K562 (cell line): ENCODE data around the gene WWOX. TPM values are rescaled to one million over a fixed set of nuclear protein-coding genes. Genes with fewer than 3 reads are reported as not detected.

ENCODE experiments used
- ATAC-seq: fragments of 200-7000 bp; cut with Tn5 transposase; 3 replicates; pipeline ENCODE4 v1.9.1; 2020; ENCODE audit warnings: moderate library complexity
- BruUV-seq: library from RNA; stranded (reverse); fragments of 400-500 nt; replicated peaks from 2 replicates; lab custom pipeline; 2021; lab: Mats Ljungman, UMichigan
- CTCF ChIA-PET: fragments of 300-600 bp; formaldehyde crosslinking; extraction: SDS; loops from one replicate; lab custom pipeline; 2021; ENCODE audit warnings: low intra/inter-chr PET ratio; lab: Yijun Ruan, JAX
- POLR2A ChIA-PET: fragments of 300-600, 350-650 bp; sonication (Branson Sonifier 250); formaldehyde crosslinking; extraction: SDS; loops from one replicate; lab custom pipeline; 2021; ENCODE audit warnings: antibody characterized with exemption, inconsistent platforms; lab: Yijun Ruan, JAX
- DNase-seq, 4 experiments: peaks; one replicate each; pipeline versions ENCODE4 v3.0.0 to v3.0.0-alpha.2; 2011 to 2018; ENCODE audit warnings: low spot score in 3 of 4, mixed read lengths in 3 of 4; ENCODE audit errors: extremely low read depth in 1 of 4
- FAIRE-seq: peaks from 2 replicates; lab custom pipeline; 2011; peaks lifted over from hg19 to GRCh38; lab: Jason Lieb, UNC
- H2AFZ ChIP-seq: 2 replicates; pipeline ENCODE4 v1.6.0; 2011; ENCODE audit warnings: low read depth, low read length, control low read depth, inconsistent platforms
- H3K27ac ChIP-seq: fragments of 200-600 bp; 3 replicates; pipeline ENCODE4 v1.8.0; 2011; ENCODE audit warnings: low read depth, mild to moderate bottlenecking, control low read depth, inconsistent platforms, low read length, moderate library complexity, mixed read lengths; ENCODE audit errors: extremely low read depth
- H3K27me3 ChIP-seq, 2 experiments: fragments of 300-600 bp in 1 of 2; 2 replicates in 1 of 2; 3 replicates in 1 of 2; pipeline versions ENCODE4 v1.6.0 to v1.8.0; 2011; ENCODE audit warnings: inconsistent platforms in 2 of 2, low read length in 2 of 2, mild to moderate bottlenecking in 1 of 2, mixed read lengths in 1 of 2, moderate library complexity in 1 of 2; ENCODE audit not compliant: control insufficient read depth in 2 of 2, insufficient read depth in 2 of 2
- H3K36me3 ChIP-seq: fragments of 300-600 bp; 3 replicates; pipeline ENCODE4 v1.8.0; 2011; ENCODE audit warnings: mild to moderate bottlenecking, low read length, inconsistent platforms; ENCODE audit not compliant: control insufficient read depth, insufficient read depth
- H3K4me1 ChIP-seq, 2 experiments: fragments of 200-600 bp in 1 of 2; replicated peaks in 1 of 2; 2 replicates in 1 of 2; 3 replicates in 1 of 2; pipeline versions ENCODE4 v1.5.1 to v1.8.0; 2011; ENCODE audit warnings: inconsistent platforms in 2 of 2, low read length in 2 of 2, mild to moderate bottlenecking in 1 of 2, mixed read lengths in 1 of 2, moderate library complexity in 1 of 2; ENCODE audit not compliant: control insufficient read depth in 2 of 2, insufficient read depth in 2 of 2
- H3K4me2 ChIP-seq: 2 replicates; pipeline ENCODE4 v1.6.1; 2011; ENCODE audit warnings: low read length, control low read depth, inconsistent platforms, mixed read lengths; ENCODE audit not compliant: insufficient read depth
- H3K4me3 ChIP-seq: fragments of 200-600 bp; sonication (generic), shearing (Covaris generic); 2 replicates; pipeline ENCODE4 v1.5.1; 2016; ENCODE audit warnings: control low read depth, inconsistent platforms
- H3K79me2 ChIP-seq: fragments of 200-600 bp; 3 replicates; pipeline ENCODE4 v1.8.0; 2011; ENCODE audit warnings: low read length, inconsistent platforms; ENCODE audit not compliant: control insufficient read depth, insufficient read depth
- H3K9ac ChIP-seq, 2 experiments: 2 replicates each; pipeline versions ENCODE4 v1.6.0 to v1.6.1; 2011; ENCODE audit warnings: low read depth in 2 of 2, low read length in 2 of 2, control low read depth in 1 of 2, inconsistent platforms in 1 of 2, mild to moderate bottlenecking in 1 of 2, mixed read lengths in 1 of 2; ENCODE audit not compliant: insufficient read depth in 1 of 2
- H3K9me1 ChIP-seq: one replicate; pipeline ENCODE4 v1.6.0; 2011; ENCODE audit warnings: inconsistent platforms, mild to moderate bottlenecking, low read length, moderate library complexity; ENCODE audit not compliant: control insufficient read depth, insufficient read depth
- H3K9me3 ChIP-seq: replicated peaks from 2 replicates; pipeline ENCODE4 v1.5.1; 2011; ENCODE audit warnings: low read depth, low read length, inconsistent platforms; ENCODE audit not compliant: control insufficient read depth, insufficient read depth
- H4K20me1 ChIP-seq: replicated peaks from 2 replicates; pipeline ENCODE4 v1.6.1; 2011; ENCODE audit warnings: low read length, inconsistent platforms, mixed read lengths; ENCODE audit not compliant: control insufficient read depth, insufficient read depth
- BCL6 ChIP-seq: fragments of 250-450 bp; sonication (Bioruptor Pico); IDR thresholded peaks from 2 replicates; pipeline ENCODE4 v1.4.0; 2020
- GTF2B ChIP-seq: IDR thresholded peaks from 2 replicates; pipeline ENCODE4 v1.6.1; 2011; ENCODE audit not compliant: insufficient read length; ENCODE audit errors: extremely low read depth
- NFATC3 ChIP-seq: fragments of 450-650 bp; IDR thresholded peaks from 2 replicates; pipeline ENCODE4 v1.6.1; 2017; ENCODE audit warnings: mild to moderate bottlenecking
- SMC3 ChIP-seq: conservative IDR thresholded peaks from 2 replicates; pipeline ENCODE4 v1.6.1; 2011; ENCODE audit warnings: low read depth, low read length, improper control_type of control experiment; ENCODE audit not compliant: insufficient read depth
- SRSF7 ChIP-seq: fragments of 200-400 bp; formaldehyde crosslinking; optimal IDR thresholded peaks from 2 replicates; pipeline ENCODE3; 2017; ENCODE audit warnings: mild to moderate bottlenecking, low read depth, low read length
- TFE3 ChIP-seq: fragments of 450-650 bp; formaldehyde crosslinking; IDR thresholded peaks from 2 replicates; pipeline ENCODE4 v1.4.0; 2020; ENCODE audit warnings: mild to moderate bottlenecking, mixed read lengths
- ZNF445 ChIP-seq: fragments of 250-450 bp; sonication (Bioruptor Pico); IDR thresholded peaks from 2 replicates; pipeline ENCODE4 v1.4.0; 2020; ENCODE audit warnings: low read depth, mild to moderate bottlenecking, moderate library complexity
- WGBS: fragments of 100-300 bp; shearing (Covaris generic); methylation state at CpG from one replicate; pipeline ENCODE4 v1.1.6; 2016; ENCODE audit warnings: low coverage, mixed read lengths; ENCODE audit not compliant: insufficient coverage; ENCODE audit errors: missing lambda C conversion rate; 5-methylcytosine and 5-hydroxymethylcytosine counted together
- in situ Hi-C: fragments of 300-500 bp; cut with MboI; formaldehyde crosslinking; loops from 4 replicates; pipeline ENCODE4 v1.15.0; 2018; ENCODE audit warnings: inconsistent platforms, mixed read lengths
- intact Hi-C: fragments of 100-400 bp; cut with micrococcal nuclease; formaldehyde crosslinking; loops from 2 replicates; pipeline ENCODE4 v1.14.2; 2022
- polyA plus RNA-seq, 8 experiments: library from polyadenylated mRNA; depleted of rRNA in 4 of 8; stranded (reverse) in 5 of 8; unstranded in 3 of 8; fragments of >200 nt; fragmentation: Nextera tagmentation in 2 of 8; fragmentation: Illumina TruSeq in 1 of 8; extraction: Ambion mirVana in 2 of 8; extraction: Trizol in 1 of 8; gene quantifications; 2 replicates each; pipeline versions ENCODE4 v1.2.1 to v1.2.3, GENCODE V29; 2011 to 2014; ENCODE audit warnings: inconsistent platforms in 1 of 8, missing spikeins in 1 of 8
- total RNA-seq, 7 experiments: library from RNA; depleted of rRNA in 6 of 7; stranded (reverse); fragments of >200 nt in 6 of 7; fragmentation: Illumina TruSeq in 2 of 7; extraction: Trizol in 2 of 7; gene quantifications; 2 replicates each; pipeline versions ENCODE4 v1.2.1 to v1.2.3, GENCODE V29; 2011 to 2021; ENCODE audit warnings: low replicate concordance in 1 of 7

WWOX gene
- total and polyA plus RNA-seq, 9 of the 15 experiments (the other 6 are each of a cell fraction or from before 2014, with no cell fraction given), result 1.6 to 22.7 (median 8.1) TPM

- in situ Hi-C loops, result no loop called here
- no peaks in the 10 kb centered on the region for H3K9me3 ChIP-seq
- no peak overlapping the region for H3K4me3 ChIP-seq
- no TSS peak for BruUV-seq
- ATAC-seq, result no peak
- H3K27ac ChIP-seq, result no peak overlapping the region
- no peaks in the 10 kb centered on the region for H3K9me1 ChIP-seq
- no peak for DNase-seq
- H3K4me2 ChIP-seq, result no peak overlapping the region
- intact Hi-C loops, result no loop called here
- H3K79me2 ChIP-seq, result no peaks in the 10 kb centered on the region
- H3K4me1 ChIP-seq, result no peaks in the 10 kb centered on the region
- no peak for FAIRE-seq
- H3K36me3 ChIP-seq, result no peaks in the 10 kb centered on the region
- no peaks in the 10 kb centered on the region for H4K20me1 ChIP-seq
- no peak overlapping the region for H2AFZ ChIP-seq
- ChIA-PET CTCF (no interaction called here), POLR2A (interaction anchor here (1.0 to 1.3 kb wide), 3 partner anchors 8 to 17 kb away, joined by 3 to 4 read pairs (median 4); no protein-coding TSS in a partner anchor)
- no peaks in the 10 kb centered on the region for H3K27me3 ChIP-seq
- 8% methylated on average over 13 of the region's 13 CpGs for WGBS
- no peak overlapping the region for H3K9ac ChIP-seq
- TF ChIP-seq ZNF445 (CRISPR knock-in tag) (no peak), NFATC3 (no peak), SMC3 (no peak), GTF2B (no peak), BCL6 (CRISPR knock-in tag) (no peak), TFE3 (CRISPR knock-in tag) (no peak), SRSF7 (no peak)
Observed at GRCh38 chr16:79054211-79054984, 954.9 kb downstream of the WWOX start.
